H9 (cell line): ENCODE results near the gene SEMA5A. TPM values are rescaled to one million over a fixed set of nuclear protein-coding genes. Genes with fewer than 3 reads are reported as not detected.

ENCODE experiments used
- DNase-seq: peaks from one replicate; pipeline ENCODE4 v3.0.0-alpha.2; 2017
- H2AFZ ChIP-seq: one replicate; pipeline ENCODE4 v1.6.1; 2013; ENCODE audit warnings: mild to moderate bottlenecking, low read length, control low read depth, moderate library complexity
- H2AK5ac ChIP-seq: 2 replicates; pipeline ENCODE4 v1.6.1; 2013; ENCODE audit warnings: low read length, control low read depth, mixed read lengths; ENCODE audit not compliant: insufficient read length
- H2BK120ac ChIP-seq: one replicate; pipeline ENCODE4 v1.6.1; 2013; ENCODE audit warnings: low read depth, mild to moderate bottlenecking, low read length, control low read depth, inconsistent platforms; ENCODE audit not compliant: poor library complexity, severe bottlenecking
- H2BK12ac ChIP-seq: 2 replicates; pipeline ENCODE4 v1.6.1; 2013; ENCODE audit warnings: low read length, control low read depth, mixed read lengths, low read depth; ENCODE audit not compliant: insufficient read length
- H2BK15ac ChIP-seq: 2 replicates; pipeline ENCODE4 v1.6.1; 2013; ENCODE audit warnings: low read depth, low read length, control low read depth
- H2BK20ac ChIP-seq: one replicate; pipeline ENCODE4 v1.6.1; 2013; ENCODE audit warnings: low read depth, mild to moderate bottlenecking, low read length, control low read depth, inconsistent platforms; ENCODE audit not compliant: poor library complexity, severe bottlenecking
- H2BK5ac ChIP-seq: 2 replicates; pipeline ENCODE4 v1.6.1; 2013; ENCODE audit warnings: low read length, control low read depth, mixed read lengths; ENCODE audit not compliant: insufficient read length
- H3K14ac ChIP-seq: 2 replicates; pipeline ENCODE4 v1.6.1; 2013; ENCODE audit warnings: low read length, control low read depth; ENCODE audit not compliant: insufficient read depth
- H3K18ac ChIP-seq: 2 replicates; pipeline ENCODE4 v1.6.1; 2013; ENCODE audit warnings: low read depth, mild to moderate bottlenecking, mixed read lengths, low read length, control low read depth; ENCODE audit not compliant: insufficient read length
- H3K23ac ChIP-seq: 2 replicates; pipeline ENCODE4 v1.6.1; 2013; ENCODE audit warnings: low read length, control low read depth, mixed read lengths, low read depth; ENCODE audit not compliant: insufficient read length
- H3K23me2 ChIP-seq: 2 replicates; pipeline ENCODE4 v1.6.1; 2013; ENCODE audit warnings: low read depth, mild to moderate bottlenecking, mixed read lengths, low read length, control low read depth; ENCODE audit not compliant: insufficient read length, poor library complexity, severe bottlenecking
- H3K27ac ChIP-seq: 2 replicates; pipeline ENCODE4 v1.5.1; 2013; ENCODE audit warnings: low read length, control low read depth, mixed read lengths, low read depth; ENCODE audit not compliant: insufficient read length
- H3K27me3 ChIP-seq: 2 replicates; pipeline ENCODE4 v1.6.1; 2013; ENCODE audit warnings: low read length, control low read depth, inconsistent platforms; ENCODE audit not compliant: insufficient read depth
- H3K4ac ChIP-seq: 2 replicates; pipeline ENCODE4 v1.6.1; 2013; ENCODE audit warnings: low read depth, mild to moderate bottlenecking, control low read depth, inconsistent platforms, low read length, moderate library complexity
- H3K4me1 ChIP-seq: 2 replicates; pipeline ENCODE4 v1.6.1; 2013; ENCODE audit warnings: low read length, control low read depth, inconsistent platforms; ENCODE audit not compliant: insufficient read depth
- H3K4me2 ChIP-seq: 2 replicates; pipeline ENCODE4 v1.6.1; 2013; ENCODE audit warnings: low read length, control low read depth, mixed read lengths; ENCODE audit not compliant: insufficient read length, insufficient read depth
- H3K56ac ChIP-seq: 2 replicates; pipeline ENCODE4 v1.6.1; 2013; ENCODE audit warnings: low read depth, mild to moderate bottlenecking, mixed read lengths, low read length, control low read depth; ENCODE audit not compliant: insufficient read length
- H3K79me1 ChIP-seq: 2 replicates; pipeline ENCODE4 v1.6.1; 2013; ENCODE audit warnings: low read depth, mild to moderate bottlenecking, moderate library complexity, low read length, control low read depth, inconsistent platforms; ENCODE audit not compliant: insufficient read depth, poor library complexity, severe bottlenecking
- H3K79me2 ChIP-seq: 2 replicates; pipeline ENCODE4 v1.6.1; 2013; ENCODE audit warnings: low read length, control low read depth, inconsistent platforms; ENCODE audit not compliant: insufficient read depth
- H3K9ac ChIP-seq: 2 replicates; pipeline ENCODE4 v1.6.1; 2013; ENCODE audit warnings: low read length, control low read depth, mixed read lengths; ENCODE audit not compliant: insufficient read length; ENCODE audit errors: extremely low read depth
- H3K9me3 ChIP-seq: one replicate; pipeline ENCODE4 v1.6.1; 2013; ENCODE audit warnings: low read depth, low read length, inconsistent platforms; ENCODE audit not compliant: control insufficient read depth
- H3T11ph ChIP-seq: one replicate; pipeline ENCODE4 v1.6.1; 2013; ENCODE audit warnings: mild to moderate bottlenecking, low read length, control low read depth, inconsistent platforms
- H4K20me1 ChIP-seq: one replicate; pipeline ENCODE4 v1.6.1; 2013; ENCODE audit not compliant: control insufficient read depth, insufficient read length, insufficient read depth
- H4K5ac ChIP-seq: 2 replicates; pipeline ENCODE4 v1.6.1; 2013; ENCODE audit warnings: low read depth, mild to moderate bottlenecking, mixed read lengths, low read length, control low read depth; ENCODE audit not compliant: insufficient read length
- H4K8ac ChIP-seq: replicated peaks from 2 replicates; pipeline ENCODE4 v1.6.1; 2013; ENCODE audit warnings: low read length, control low read depth, mixed read lengths, low read depth; ENCODE audit not compliant: insufficient read length
- H4K91ac ChIP-seq: 2 replicates; pipeline ENCODE4 v1.6.1; 2013; ENCODE audit warnings: low read depth, mild to moderate bottlenecking, moderate library complexity, mixed read lengths, low read length, control low read depth; ENCODE audit not compliant: insufficient read length
- H3K27ac Mint-ChIP-seq, 3 experiments: 2 replicates in 2 of 3; 3 replicates in 1 of 3; pipeline ENCODE4 v1.8.0; 2020 to 2021; ENCODE audit warnings: mixed read lengths in 3 of 3, mild to moderate bottlenecking in 1 of 3, moderate library complexity in 1 of 3
- H3K27me3 Mint-ChIP-seq: 2 replicates; pipeline ENCODE4 v1.8.0; 2021; ENCODE audit warnings: low read depth, mild to moderate bottlenecking, moderate library complexity, mixed read lengths
- H3K36me3 Mint-ChIP-seq, 3 experiments: 2 replicates in 2 of 3; 3 replicates in 1 of 3; pipeline ENCODE4 v1.8.0; 2020 to 2021; ENCODE audit warnings: low read depth in 3 of 3, mixed read lengths in 3 of 3; ENCODE audit not compliant: insufficient read depth in 1 of 3
- H3K4me1 Mint-ChIP-seq, 2 experiments: 2 replicates each; pipeline ENCODE4 v1.8.0; 2020; ENCODE audit warnings: mixed read lengths in 2 of 2
- H3K4me3 Mint-ChIP-seq, 2 experiments: 2 replicates in 1 of 2; 3 replicates in 1 of 2; pipeline ENCODE4 v1.8.0; 2020 to 2021; ENCODE audit warnings: mild to moderate bottlenecking in 2 of 2, mixed read lengths in 2 of 2, moderate library complexity in 1 of 2
- H3K9me3 Mint-ChIP-seq, 2 experiments: 2 replicates in 1 of 2; 3 replicates in 1 of 2; pipeline ENCODE4 v1.8.0; 2020; ENCODE audit warnings: mild to moderate bottlenecking in 2 of 2, mixed read lengths in 2 of 2, moderate library complexity in 1 of 2
- CTCF ChIP-seq: fragments of 200-600 bp; sonication (generic); conservative IDR thresholded peaks from 3 replicates; pipeline ENCODE4 v1.8.0; 2021; ENCODE audit warnings: antibody characterized with exemption, mild to moderate bottlenecking
- WGBS: extraction: QIAGEN DNeasy Blood & Tissue Kit; methylation state at CpG from one replicate; pipeline ENCODE4 v1.1.7; 2013; ENCODE audit warnings: missing lambda C conversion rate, low lambda C conversion rate, mixed read lengths; ENCODE audit not compliant: insufficient read length; ENCODE audit errors: extremely low coverage; 5-methylcytosine and 5-hydroxymethylcytosine counted together
- total RNA-seq: library from RNA; stranded (reverse); gene quantifications from 2 replicates; pipeline ENCODE4 v1.2.1, GENCODE V29; 2021

The SEMA5A gene
- total RNA-seq, 1 experiment from 2014 or later: 4.3 TPM

- Histone ChIP-seq H3K23me2 (no peaks in the 10 kb centered on the region), H3K79me2 (no peaks in the 10 kb centered on the region), H3K4me1 (no peaks in the 10 kb centered on the region), H3K9ac (no peak overlapping the region), H3K23ac (no peak overlapping the region), H3K4me2 (no peak overlapping the region), H2AFZ (no peak overlapping the region), H3K27ac (no peak overlapping the region), H4K8ac (no peak overlapping the region), H3K14ac (no peak overlapping the region), H4K91ac (no peak overlapping the region), H3K9me3 (no peaks in the 10 kb centered on the region), H2AK5ac (no peak overlapping the region), H3K27me3 (no peaks in the 10 kb centered on the region), H4K20me1 (no peaks in the 10 kb centered on the region), H2BK120ac (no peak overlapping the region), H3K18ac (no peak overlapping the region), H3T11ph (no peak overlapping the region), H3K79me1 (no peaks in the 10 kb centered on the region), H4K5ac (no peak overlapping the region), H2BK15ac (no peak overlapping the region), H2BK20ac (no peak overlapping the region), H2BK5ac (no peak overlapping the region), H2BK12ac (no peak overlapping the region), H3K56ac (no peak overlapping the region), H3K4ac (no peak overlapping the region)
- Mint-ChIP-seq H3K36me3 (no peaks in the 10 kb centered on the region), H3K27me3 (no peaks in the 10 kb centered on the region), H3K4me1 (no peaks in the 10 kb centered on the region), H3K4me3 (no peak overlapping the region), H3K27ac (no peak overlapping the region), H3K9me3 (no peaks in the 10 kb centered on the region)
- whole genome bisulfite sequencing: no CpG with 5 or more reads among the region's 2 CpGs
- TF ChIP-seq CTCF: no peak
- DNase-seq: no peak
Measured at GRCh38 chr5:9240431-9240830, 305.4 kb downstream of the SEMA5A start.
